ENCODE measurements around the gene TEDC2. TPM values are rescaled to one million over a fixed set of nuclear protein-coding genes. Genes with fewer than 3 reads are reported as not detected.
A peak's percentile ranks its signal among the peaks of the same experiment; 100 is the strongest.

Gene TEDC2
- total and polyA plus RNA-seq, 9 of the 15 experiments (the other 6 are each of a cell fraction or from before 2014, with no cell fraction given) = 0.75 to 57.0 (median 17.6) TPM

- in situ Hi-C loops (cut with MboI) = no loop called here
- intact Hi-C loops (cut with micrococcal nuclease) = loop anchor here (2.0 kb wide), 2 partner anchors 73 to 131 kb away; no protein-coding TSS in a partner anchor
- no peaks in the 10 kb centered on the region for H3K27me3 ChIP-seq (ENCODE audit: control insufficient read depth in 2 of 2, insufficient read depth in 2 of 2, low read length in 2 of 2)
- FAIRE-seq (peak; percentile 54), ATAC-seq (peak; percentile 88), DNase-seq (ENCODE audit: extremely low read depth in 1 of 4, low spot score in 3 of 4) (peak; percentile 77 to 87 (median 78))
- ChIA-PET POLR2A (interaction anchor here (0.5 to 2.8 kb wide), 16 partner anchors 10 to 713 kb away, joined by 3 to 17 read pairs (median 3); partner anchors contain the start of gene TRAF7), CTCF (ENCODE audit: low intra/inter-chr PET ratio) (interaction anchor here (3.0 to 3.8 kb wide), 2 partner anchors 73 to 87 kb away, joined by 12 to 17 read pairs; partner anchors contain the start of gene ABCA3)
- H2AFZ ChIP-seq (ENCODE audit: low read depth, low read length) = peak overlapping the region; percentile 96
- H3K9ac ChIP-seq (ENCODE audit: insufficient read depth in 1 of 2, low read depth in 2 of 2, low read length in 2 of 2) = peak overlapping the region; percentile 99
- peak overlapping the region; percentile 93 for H3K4me3 ChIP-seq
- peak overlapping the region; percentile 98 for H3K27ac ChIP-seq (ENCODE audit: extremely low read depth, low read depth, low read length)
- WGBS (ENCODE audit: insufficient coverage, low coverage, missing lambda C conversion rate) = 21% methylated on average over 24 of the region's 28 CpGs
- peaks cover 21 to 34% of the 10 kb centered on the region in 2 experiments; a peak in 4 of 5 replicates for H3K4me1 ChIP-seq (replicated peaks in 1 of 2; ENCODE audit: control insufficient read depth in 2 of 2, insufficient read depth in 2 of 2, low read length in 2 of 2)
- peaks cover 32% of the 10 kb centered on the region for H3K36me3 ChIP-seq (ENCODE audit: control insufficient read depth, insufficient read depth, low read length)
- peaks cover 44% of the 10 kb centered on the region for H3K79me2 ChIP-seq (ENCODE audit: control insufficient read depth, insufficient read depth, low read length)
- H4K20me1 ChIP-seq (replicated peaks; ENCODE audit: control insufficient read depth, insufficient read depth, low read length) = no peaks in the 10 kb centered on the region; the same call in none of the 2 replicates
- BruUV-seq (replicated peaks) = TSS peak; percentile 90
- peak overlapping the region; percentile 94 for H3K4me2 ChIP-seq (ENCODE audit: insufficient read depth, low read length)
- H3K9me3 ChIP-seq (replicated peaks; ENCODE audit: control insufficient read depth, insufficient read depth, low read depth, low read length) = no peaks in the 10 kb centered on the region
- H3K9me1 ChIP-seq (ENCODE audit: control insufficient read depth, insufficient read depth, low read length) = no peaks in the 10 kb centered on the region
- TF ChIP-seq MYC (IDR thresholded peaks at IDR 0.05; ENCODE audit: low read depth, low read length) = peak; percentile 56
- TF ChIP-seq MYC (CRISPR knock-in tag; IDR thresholded peaks at IDR 0.05; ENCODE audit: borderline replicate concordance, low read depth) = no peak
- peak; percentile 38 for TF ChIP-seq TBP (optimal IDR thresholded peaks at IDR 0.05; ENCODE audit: low read depth, low read length)
- TF ChIP-seq SMARCE1 (IDR thresholded peaks at IDR 0.05) = 0 out of 2 replicates have a peak, but pooled peaks have one; percentile 37
- no peak for TF ChIP-seq SRSF1 (IDR thresholded peaks at IDR 0.05; ENCODE audit: low read depth, low read length)
- 0 out of 2 replicates have a peak, but pooled peaks have one; percentile 8 for TF ChIP-seq STAG1 (CRISPR knock-in tag; IDR thresholded peaks at IDR 0.05; ENCODE audit: borderline replicate concordance)
- peak; percentile 12; the same call in 1 of the 2 replicates for TF ChIP-seq HCFC1 (IDR thresholded peaks at IDR 0.05; ENCODE audit: low read depth, low read length)
- TF ChIP-seq SMC3 (conservative IDR thresholded peaks at IDR 0.05; ENCODE audit: insufficient read depth, low read depth, low read length) = peak; percentile 39
- TF ChIP-seq RAD21 (CRISPR knock-in tag; conservative IDR thresholded peaks at IDR 0.05 in 1 of 2, IDR thresholded peaks at IDR 0.05 in 1 of 2) = peak; percentile 39 to 47
- TF ChIP-seq BCOR (IDR thresholded peaks at IDR 0.05) = no peak
- no peak for TF ChIP-seq ZNF232 (CRISPR knock-in tag; IDR thresholded peaks at IDR 0.05)
- TF ChIP-seq KDM5B (IDR thresholded peaks at IDR 0.05; ENCODE audit: insufficient replicate concordance, low read depth, low read length) = peak; percentile 37
- peak; percentile 47 for TF ChIP-seq TAF1 (IDR thresholded peaks at IDR 0.05; ENCODE audit: control insufficient read depth, extremely low read depth, insufficient read depth, low read length, severe bottlenecking)
- TF ChIP-seq SIRT6 (IDR thresholded peaks at IDR 0.05; ENCODE audit: low read depth, low read length) = no peak
- TF ChIP-seq SMAD3 (CRISPR knock-in tag; conservative IDR thresholded peaks at IDR 0.05) = no peak
- TF ChIP-seq CTCF (IDR thresholded peaks at IDR 0.05 in 2 of 3, conservative IDR thresholded peaks at IDR 0.05 in 1 of 3; ENCODE audit: insufficient read depth in 2 of 3, low read depth in 1 of 3, low read length in 3 of 3) = peak; percentile 69 to 70 (median 69)
- no peak for TF ChIP-seq FOXA1 (IDR thresholded peaks at IDR 0.05; ENCODE audit: borderline replicate concordance)
- TF ChIP-seq SREBF2 (CRISPR knock-in tag; IDR thresholded peaks at IDR 0.05) = no peak
Measured at GRCh38 chr16:2428051-2428783, 31.7 kb upstream of the TEDC2 start.

All from K562 (cell line).